GM12875 (cell line): ENCODE measurements around the gene PIGC.

ENCODE experiments used
- H3K4me3 ChIP-seq: one replicate; pipeline ENCODE4 v1.5.1; 2011; ENCODE audit warnings: low read depth, low read length, control low read depth
- TF ChIP-seq, protein P1 (sequence below): IDR thresholded peaks from 2 replicates; pipeline ENCODE4 v1.5.1; 2011; ENCODE audit warnings: low read depth, mild to moderate bottlenecking, control low read depth, inconsistent platforms, low read length, moderate library complexity, borderline replicate concordance; ENCODE audit not compliant: insufficient read depth

The PIGC gene

DNA sequence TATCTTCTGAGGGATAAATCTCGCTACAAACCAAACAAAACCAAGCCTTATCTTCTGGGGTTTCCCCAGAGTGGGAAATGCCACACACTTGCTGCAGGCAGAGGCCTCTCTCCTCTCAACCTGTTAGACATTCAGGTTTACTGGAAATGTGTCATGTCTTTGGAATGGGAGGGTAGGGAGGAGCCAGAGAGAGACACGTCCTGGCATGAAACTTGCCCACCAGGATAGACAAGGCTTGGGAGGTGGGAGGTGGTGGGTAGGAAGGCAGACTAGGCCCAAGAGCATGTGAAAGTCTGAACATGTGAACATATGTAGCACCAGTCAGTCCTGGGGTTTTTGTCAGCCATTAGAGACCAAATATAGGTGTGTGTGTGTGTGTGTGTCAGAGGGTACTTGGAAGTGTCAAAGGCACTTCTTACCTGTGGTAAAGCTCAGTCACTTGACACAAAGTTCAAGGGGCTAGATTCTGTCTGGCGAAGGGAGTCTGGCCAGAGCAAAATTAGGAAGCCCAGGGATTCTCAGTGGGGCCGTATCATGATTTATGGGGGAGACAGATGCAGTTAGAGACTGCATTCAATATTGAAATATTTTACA lies 32.4 kb upstream of the PIGC start:
- TF ChIP-seq, protein P1, sequence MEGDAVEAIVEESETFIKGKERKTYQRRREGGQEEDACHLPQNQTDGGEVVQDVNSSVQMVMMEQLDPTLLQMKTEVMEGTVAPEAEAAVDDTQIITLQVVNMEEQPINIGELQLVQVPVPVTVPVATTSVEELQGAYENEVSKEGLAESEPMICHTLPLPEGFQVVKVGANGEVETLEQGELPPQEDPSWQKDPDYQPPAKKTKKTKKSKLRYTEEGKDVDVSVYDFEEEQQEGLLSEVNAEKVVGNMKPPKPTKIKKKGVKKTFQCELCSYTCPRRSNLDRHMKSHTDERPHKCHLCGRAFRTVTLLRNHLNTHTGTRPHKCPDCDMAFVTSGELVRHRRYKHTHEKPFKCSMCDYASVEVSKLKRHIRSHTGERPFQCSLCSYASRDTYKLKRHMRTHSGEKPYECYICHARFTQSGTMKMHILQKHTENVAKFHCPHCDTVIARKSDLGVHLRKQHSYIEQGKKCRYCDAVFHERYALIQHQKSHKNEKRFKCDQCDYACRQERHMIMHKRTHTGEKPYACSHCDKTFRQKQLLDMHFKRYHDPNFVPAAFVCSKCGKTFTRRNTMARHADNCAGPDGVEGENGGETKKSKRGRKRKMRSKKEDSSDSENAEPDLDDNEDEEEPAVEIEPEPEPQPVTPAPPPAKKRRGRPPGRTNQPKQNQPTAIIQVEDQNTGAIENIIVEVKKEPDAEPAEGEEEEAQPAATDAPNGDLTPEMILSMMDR: no peak
- H3K4me3 ChIP-seq: no peak overlapping the region

DNA sequence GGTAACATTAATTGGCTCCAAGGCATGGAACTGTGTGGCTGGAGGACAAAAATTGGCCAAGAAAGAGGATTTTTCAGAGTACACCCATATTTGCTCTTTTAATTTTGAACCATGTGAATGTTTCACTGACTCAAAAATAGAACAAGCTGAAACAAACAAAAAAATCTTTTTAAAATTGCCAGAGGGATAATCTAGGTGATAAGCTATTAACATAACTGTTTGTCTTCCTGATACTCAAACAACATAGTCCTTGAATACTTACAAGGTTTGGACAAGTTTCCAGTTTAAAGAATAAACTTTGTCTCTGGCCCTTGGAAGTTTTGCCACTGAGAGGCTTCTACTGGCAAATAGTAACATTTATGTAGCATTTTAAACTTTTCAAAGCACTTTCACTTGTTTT lies 30.0 kb upstream of the PIGC start:
- H3K4me3 ChIP-seq: no peak overlapping the region
- TF ChIP-seq, protein P1: no peak

GRCh38 chr1:172473302-172473701 lies 29.4 kb upstream of the PIGC start:
- TF ChIP-seq, protein P1: no peak
- H3K4me3 ChIP-seq: no peak overlapping the region

DNA sequence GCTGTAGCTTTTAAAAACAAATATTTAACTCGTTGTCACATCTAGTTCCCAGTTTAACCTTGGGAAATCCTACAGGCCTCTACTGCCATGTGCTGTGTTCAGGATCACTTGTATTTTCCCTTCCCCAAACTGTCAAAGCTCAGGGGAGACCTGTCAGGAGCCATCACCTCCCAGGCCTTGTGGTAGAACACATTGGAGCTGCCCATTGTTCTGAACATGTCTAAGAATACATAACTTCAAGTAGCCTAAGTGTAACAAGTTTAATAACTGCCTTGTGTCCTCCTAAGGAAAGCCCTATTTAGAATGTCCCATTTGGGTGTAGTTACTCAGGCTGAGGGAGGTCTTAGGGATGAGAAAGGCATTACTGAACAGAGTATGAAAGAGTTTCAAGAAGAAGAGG lies 28.6 kb upstream of the PIGC start:
- TF ChIP-seq, protein P1: no peak
- no peak overlapping the region for H3K4me3 ChIP-seq

- TF ChIP-seq, protein P1: no peak
- no peak overlapping the region for H3K4me3 ChIP-seq
These were observed 27.8 kb upstream of the PIGC start for GRCh38 chr1:172471666-172472065.

DNA sequence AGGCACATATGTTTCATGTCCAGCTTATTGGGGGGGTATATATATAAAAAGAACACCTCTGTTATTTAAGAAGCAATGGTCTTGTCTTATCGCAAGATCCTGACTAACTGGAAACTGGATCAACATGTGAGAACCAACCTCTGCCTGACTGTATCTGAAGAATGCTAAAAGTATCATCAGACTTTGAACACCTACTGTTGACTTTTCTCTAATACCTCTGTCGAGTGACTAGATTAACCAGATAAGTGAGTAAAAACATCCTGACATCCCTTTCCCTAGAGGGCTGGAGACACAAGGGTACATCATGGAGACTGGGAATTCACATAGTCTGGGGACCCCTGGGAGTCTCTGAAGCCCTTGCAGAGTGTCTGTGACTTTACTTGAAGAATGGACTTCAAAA lies 26.3 kb upstream of the PIGC start:
- TF ChIP-seq, protein P1: no peak
- no peak overlapping the region for H3K4me3 ChIP-seq

- H3K4me3 ChIP-seq: no peak overlapping the region
- TF ChIP-seq, protein P1: no peak
These were observed 25.8 kb upstream of the PIGC start for GRCh38 chr1:172469717-172470116.
